KOPT-K1 (cell line): ENCODE data around the gene PGPEP1.
"Not testable (repeated sequence)": the region's sequence is repeated elsewhere in the genome, so short reads cannot be mapped to it uniquely, and the experiment has no call there.

Experiments
- H3K27ac ChIP-seq: fragments of 200-600 bp; sonication (generic); 2 replicates; pipeline ENCODE4 v1.5.1; 2016; ENCODE audit warnings: antibody characterized with exemption, mild to moderate bottlenecking, low read depth, low read length; ENCODE audit not compliant: poor library complexity, severe bottlenecking
- H3K36me3 ChIP-seq: fragments of 200-600 bp; sonication (generic); 2 replicates; pipeline ENCODE4 v1.5.1; 2017; ENCODE audit warnings: antibody characterized with exemption, mild to moderate bottlenecking, low read length, moderate library complexity; ENCODE audit not compliant: insufficient read depth
- H3K9me3 ChIP-seq: fragments of 200-600 bp; sonication (generic); 2 replicates; pipeline ENCODE4 v1.5.1; 2017; ENCODE audit warnings: antibody characterized with exemption, low read length, mild to moderate bottlenecking; ENCODE audit not compliant: insufficient read depth, poor library complexity, severe bottlenecking

PGPEP1 gene

DNA sequence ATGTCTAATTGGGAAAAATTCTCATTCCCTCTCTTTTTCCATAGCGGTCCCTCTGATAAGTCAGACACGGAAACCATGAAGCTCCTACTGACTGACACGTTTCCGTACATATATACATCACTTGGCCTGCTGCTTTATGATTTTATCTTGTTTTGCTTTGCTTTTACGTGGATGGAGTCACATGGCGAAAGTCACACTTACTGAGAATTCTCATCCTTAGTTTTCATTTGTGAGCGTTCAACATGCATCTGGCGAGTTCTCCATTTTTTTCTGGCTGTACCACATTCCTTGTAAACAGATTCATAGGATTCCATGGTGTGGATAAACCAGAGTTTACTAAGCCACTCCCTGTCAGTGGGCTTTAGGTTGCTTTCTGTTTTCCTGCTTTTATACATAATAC is 21.2 kb downstream of the PGPEP1 start:
- Histone ChIP-seq H3K9me3 (no peaks in the 10 kb centered on the region), H3K27ac (no peak overlapping the region), H3K36me3 (peaks cover 51% of the 10 kb centered on the region; the same call in 1 of the 2 replicates)

DNA sequence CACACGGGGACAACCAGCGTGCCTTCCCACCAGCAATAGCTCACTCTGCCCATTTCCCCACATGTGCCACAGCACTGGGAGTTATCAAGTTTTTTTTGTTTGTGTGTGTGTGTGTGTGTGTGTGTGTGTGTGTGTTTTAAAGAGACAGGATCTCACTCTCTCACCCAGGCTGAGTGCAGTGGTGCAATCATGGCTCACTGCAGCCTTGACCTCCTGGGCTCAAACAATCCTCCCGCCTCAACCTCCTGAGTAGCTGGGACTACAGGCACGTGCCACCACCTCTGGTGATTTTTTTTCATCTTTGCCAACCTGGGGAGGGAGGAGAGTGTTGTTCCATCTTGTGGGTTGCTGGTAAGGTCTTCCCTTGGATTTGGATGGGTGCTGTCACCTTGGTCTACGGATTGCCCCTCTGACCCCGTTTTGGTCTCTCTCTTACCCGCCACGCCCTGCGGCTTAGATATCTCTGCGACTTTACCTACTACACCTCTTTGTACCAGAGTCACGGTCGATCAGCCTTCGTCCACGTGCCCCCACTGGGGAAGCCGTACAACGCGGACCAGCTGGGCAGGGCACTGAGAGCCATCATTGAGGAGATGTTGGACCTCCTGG is 22.6 kb downstream of the PGPEP1 start:
- peaks cover 38% of the 10 kb centered on the region; the same call in 1 of the 2 replicates for H3K36me3 ChIP-seq
- H3K9me3 ChIP-seq, result no peaks in the 10 kb centered on the region
- no peak overlapping the region for H3K27ac ChIP-seq

DNA sequence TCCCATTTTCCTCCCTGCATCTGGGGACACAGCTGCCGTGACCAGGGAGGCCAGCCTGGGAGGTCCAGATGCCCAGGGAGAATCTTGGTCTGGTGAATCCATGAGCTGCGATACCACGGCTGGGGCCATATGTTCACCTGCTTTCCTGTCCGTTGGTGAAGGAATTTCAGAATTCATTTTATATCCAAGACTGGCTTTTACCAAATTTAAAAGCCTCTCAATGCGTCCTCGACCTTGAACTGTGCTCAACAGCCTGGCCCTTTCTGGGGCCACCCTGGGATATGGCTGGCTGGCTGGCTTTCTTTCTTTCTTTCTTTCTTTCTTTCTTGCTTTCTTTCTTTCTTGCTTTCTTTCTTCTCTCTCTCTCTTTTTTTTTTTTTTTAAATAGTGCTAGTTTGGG is 23.4 kb downstream of the PGPEP1 start:
- Histone ChIP-seq H3K9me3 (no peaks in the 10 kb centered on the region), H3K27ac (no peak overlapping the region), H3K36me3 (peaks cover 34% of the 10 kb centered on the region; the same call in 1 of the 2 replicates)

DNA sequence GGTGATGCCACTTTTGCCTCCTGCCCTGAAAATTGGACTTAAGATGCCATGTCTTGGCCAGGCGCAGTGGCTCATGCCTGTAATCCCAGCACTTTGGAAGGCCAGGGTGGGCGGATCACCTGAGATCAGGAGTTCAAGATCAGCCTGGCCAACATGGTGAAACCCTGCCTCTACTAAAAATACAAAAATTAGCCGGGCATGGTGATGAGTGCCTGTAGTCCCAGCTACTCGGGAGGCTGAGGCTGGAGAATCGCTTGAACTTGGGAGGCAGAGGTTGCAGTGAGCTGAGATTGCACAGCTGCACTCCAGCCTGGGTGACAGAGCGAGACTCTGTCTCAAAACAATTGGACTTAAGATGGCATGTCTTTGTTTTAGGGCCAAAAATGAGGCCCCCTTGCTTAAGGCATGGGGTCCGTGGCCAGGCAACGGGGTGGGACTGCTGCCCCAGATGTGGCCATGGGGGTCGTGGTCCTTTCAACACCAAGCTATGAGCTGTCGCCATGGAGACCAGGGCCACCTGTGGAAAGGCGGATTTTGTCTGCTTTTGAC is 24.0 kb downstream of the PGPEP1 start:
- not testable (repeated sequence) for H3K27ac ChIP-seq
- H3K36me3 ChIP-seq, result peaks cover 29% of the 10 kb centered on the region; the same call in 1 of the 2 replicates

DNA sequence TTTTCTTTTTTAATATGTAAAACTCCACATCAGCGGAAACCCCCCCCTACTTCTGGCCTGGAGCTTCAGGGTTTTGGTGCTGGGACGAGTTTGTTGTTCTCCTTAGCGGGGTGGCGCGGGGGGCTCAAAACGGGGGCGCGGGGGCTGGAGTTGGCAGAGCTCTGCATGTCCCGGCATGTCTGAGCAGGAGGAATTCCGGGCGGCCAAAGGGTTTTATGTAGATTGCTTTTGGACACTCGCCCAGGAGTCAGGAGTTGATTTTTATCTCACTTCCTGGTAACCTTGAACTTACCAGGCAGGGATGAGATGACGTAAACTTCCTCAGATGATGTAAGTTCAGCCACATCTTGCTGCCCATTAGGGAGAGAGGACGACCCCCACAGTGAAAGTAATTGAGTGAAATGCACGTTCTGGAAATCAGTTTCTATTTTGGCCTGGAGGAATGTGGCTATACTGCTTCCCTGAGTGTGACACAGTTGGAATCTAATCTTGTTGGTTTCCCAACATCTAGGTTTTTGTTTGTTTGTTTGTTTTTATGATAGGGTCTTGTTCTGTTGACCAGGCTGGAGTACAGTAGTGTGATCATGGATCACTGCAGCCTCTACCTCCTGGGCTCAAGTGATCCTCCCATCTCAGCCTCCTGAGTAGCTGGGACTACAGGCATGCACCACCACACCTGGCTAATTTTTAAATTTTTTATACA is 24.6 kb downstream of the PGPEP1 start:
- no peaks in the 10 kb centered on the region for H3K9me3 ChIP-seq
- H3K27ac ChIP-seq, result no peak overlapping the region
- H3K36me3 ChIP-seq, result peaks cover 22% of the 10 kb centered on the region; the same call in 1 of the 2 replicates

More for the DNA sequence above, 24.0 kb downstream of the PGPEP1 start:
- H3K9me3 ChIP-seq, result not testable (repeated sequence)

DNA sequence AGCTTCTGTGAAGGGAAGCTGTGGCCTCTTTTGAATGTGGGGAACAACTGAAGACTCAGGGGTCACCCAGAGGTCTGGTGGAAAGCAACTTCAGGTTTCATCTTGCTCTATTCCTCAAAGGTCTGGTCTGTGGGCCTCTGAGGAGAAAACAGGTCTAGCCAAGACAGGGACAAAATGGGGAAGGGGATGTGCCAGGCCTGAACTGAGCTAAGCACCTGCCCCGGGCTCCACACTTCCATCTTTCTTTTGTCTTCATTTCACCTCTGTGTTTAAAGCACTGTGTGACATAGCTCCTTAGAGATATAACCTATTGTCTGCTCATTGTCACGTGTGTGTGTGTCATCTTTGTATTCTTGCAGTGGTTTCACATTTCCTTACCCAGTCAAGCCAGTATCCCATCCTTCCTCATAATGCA is 25.6 kb downstream of the PGPEP1 start:
- H3K9me3 ChIP-seq, result no peaks in the 10 kb centered on the region
- no peak overlapping the region for H3K27ac ChIP-seq
- H3K36me3 ChIP-seq, result peaks cover 21% of the 10 kb centered on the region; the same call in 1 of the 2 replicates

DNA sequence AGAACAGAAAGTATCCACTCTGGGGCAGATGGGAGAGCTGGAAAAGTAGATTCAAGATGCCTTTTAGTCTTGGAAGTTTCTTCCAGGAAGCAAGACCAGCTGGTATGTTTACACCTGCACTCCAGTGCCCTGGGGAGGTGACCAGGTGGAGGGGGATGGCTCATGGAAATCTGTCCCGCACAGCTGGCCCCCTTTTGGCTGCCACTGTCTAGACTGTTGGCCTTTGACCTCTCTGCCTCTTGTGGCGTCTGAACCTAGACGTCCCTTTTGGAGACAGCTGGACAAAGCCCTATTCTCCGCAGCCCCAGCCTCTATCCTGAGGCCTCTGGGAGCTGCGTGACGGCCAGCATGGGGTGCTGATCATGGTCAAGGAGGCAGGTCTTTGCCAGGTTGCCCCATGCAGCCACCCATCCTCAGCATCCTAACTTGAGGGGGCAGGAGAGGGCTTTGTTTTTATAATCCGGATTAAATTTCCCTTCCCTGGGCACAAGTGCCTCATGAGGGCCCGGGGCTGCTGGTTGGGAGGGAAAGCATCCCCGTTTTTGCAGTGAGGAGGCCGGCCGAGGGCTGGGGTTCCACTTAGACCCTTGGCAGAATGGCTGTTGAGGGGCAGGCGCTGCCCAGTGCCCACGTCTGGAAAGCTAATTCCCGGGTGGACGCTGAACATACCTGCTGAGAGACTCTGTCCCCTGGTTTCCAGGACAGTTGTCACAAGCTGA is 28.3 kb downstream of the PGPEP1 start:
- Histone ChIP-seq H3K9me3 (no peaks in the 10 kb centered on the region), H3K27ac (no peak overlapping the region), H3K36me3 (peaks cover 9% of the 10 kb centered on the region; the same call in 1 of the 2 replicates)

DNA sequence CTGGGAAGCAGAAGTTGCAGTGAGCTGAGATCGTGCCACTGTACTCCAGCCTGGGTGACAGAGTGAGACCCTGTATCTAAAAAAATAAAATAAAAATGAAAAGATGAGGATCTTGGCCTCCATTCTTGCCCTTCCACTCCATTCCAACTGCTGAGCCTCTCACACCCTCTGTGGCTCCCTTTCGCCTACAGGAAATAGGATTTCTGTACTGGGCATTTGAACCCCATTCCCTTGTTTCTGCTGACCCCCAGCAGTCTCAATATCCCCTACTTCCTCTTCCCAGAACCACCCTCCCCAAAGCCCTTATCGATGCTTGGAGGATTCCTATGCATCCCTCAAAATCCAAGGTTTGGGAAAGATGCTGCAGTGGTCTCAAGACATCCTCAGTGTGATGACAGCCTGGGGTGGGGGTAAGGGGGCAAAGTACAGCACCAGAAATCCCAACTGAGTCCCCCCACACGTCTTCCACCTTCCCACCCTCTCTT is 33.1 kb downstream of the PGPEP1 start:
- Histone ChIP-seq H3K9me3 (no peaks in the 10 kb centered on the region), H3K36me3 (no peaks in the 10 kb centered on the region), H3K27ac (peak overlapping the region; percentile 10)

DNA sequence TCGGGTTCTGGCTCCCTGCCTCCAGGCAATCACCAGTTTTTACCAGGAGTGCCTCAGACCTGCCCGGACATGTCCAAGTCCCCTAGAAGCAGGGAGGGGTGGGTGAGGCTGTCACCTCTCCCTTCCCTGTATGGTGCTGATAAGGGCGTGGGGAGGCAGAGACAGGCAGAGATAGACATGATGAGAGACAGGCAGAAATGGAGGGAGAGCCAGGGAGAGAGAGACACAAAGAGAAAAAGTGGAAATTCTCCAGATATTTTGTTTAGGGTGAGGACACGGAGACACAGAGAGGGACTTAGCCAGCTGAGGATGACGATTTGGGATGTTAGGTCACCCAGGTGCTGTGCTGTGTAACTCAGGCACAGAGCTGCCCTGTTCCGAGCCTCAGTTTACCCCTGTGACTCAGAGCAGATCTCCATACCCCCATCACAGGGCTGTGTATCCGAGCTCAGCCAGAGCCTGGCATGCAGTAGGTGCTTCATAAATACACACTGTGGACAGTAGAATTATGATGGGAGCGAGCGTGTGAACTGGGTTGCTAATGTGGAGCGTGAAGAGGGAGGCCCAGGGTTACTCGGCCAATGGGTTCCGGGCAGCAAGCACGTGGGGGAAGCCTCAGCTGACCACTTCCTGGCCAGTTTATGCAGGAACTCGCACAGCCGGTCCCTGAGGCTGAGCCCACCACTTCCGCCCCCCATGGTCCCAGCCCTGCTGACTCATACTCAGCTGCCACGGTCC is 33.7 kb downstream of the PGPEP1 start:
- Histone ChIP-seq H3K9me3 (no peaks in the 10 kb centered on the region), H3K27ac (peak overlapping the region; percentile 10), H3K36me3 (no peaks in the 10 kb centered on the region)

DNA sequence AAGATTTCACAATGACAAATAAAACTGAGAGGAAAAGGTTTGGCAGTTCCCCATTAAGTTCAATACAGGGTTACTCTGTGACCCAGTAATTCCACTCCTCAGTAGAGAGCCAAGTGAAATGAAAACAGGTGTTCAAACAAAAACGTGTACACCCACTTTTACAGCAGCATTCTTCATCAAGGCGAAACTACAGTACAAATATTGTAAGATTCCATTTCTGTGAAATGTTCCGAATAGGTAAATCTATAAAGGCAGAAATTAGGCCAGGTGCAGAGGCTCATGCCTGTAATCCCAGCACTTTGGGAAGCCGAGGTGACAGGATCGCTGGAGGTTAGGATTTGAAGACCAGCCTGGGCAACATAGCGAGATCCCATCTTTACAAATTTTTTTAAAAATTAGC is 36.6 kb downstream of the PGPEP1 start:
- H3K27ac ChIP-seq, result no peak overlapping the region

DNA sequence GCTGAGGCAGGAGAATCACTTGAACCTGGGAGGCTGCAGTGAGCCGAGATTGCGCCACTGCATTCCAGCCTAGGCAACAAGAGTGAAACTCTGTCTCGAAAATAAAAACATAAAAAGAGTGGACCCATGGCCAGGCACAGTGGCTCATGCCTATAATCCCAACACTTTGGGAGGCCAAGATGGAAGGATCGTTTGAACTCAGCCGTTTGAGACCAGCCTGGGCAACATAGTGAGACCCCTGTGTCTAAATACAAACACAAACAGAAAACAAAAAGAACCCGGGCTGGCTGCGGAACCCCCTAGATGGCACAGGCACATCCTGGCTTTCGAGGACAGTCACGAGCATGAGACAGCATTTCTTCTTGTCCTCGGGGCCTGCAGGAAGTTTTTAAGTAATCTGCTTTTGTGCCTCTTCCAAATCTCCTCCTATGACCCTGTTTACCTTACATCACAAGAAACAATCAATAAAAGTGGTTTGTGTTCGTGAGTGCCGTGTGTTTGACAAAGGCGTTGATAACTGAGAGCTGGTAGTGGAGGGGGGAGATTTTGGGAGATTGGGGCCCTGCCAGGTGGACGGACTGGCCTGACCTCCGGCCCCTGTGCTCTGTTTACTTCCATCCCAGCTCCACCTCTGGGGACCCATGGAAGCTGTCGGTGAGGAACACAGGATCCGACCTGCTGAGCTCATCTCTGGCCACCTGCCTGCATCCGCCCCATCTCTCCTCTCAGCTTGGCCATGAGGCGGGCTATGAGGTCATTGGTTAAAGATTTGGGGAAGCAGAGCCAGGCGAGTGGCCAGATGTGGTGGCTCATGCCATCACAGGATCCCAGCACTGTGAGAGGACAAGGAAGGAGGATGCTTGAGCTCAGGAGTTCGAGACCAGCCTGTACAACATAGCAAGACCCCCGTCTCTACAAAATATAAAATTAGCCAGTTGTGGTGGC is 39.7 kb downstream of the PGPEP1 start:
- no peaks in the 10 kb centered on the region for H3K36me3 ChIP-seq
- H3K9me3 ChIP-seq, result no peaks in the 10 kb centered on the region
- no peak overlapping the region for H3K27ac ChIP-seq

More for the DNA sequence above, 36.6 kb downstream of the PGPEP1 start:
- H3K36me3 ChIP-seq, result no peaks in the 10 kb centered on the region
- H3K9me3 ChIP-seq, result no peaks in the 10 kb centered on the region

DNA sequence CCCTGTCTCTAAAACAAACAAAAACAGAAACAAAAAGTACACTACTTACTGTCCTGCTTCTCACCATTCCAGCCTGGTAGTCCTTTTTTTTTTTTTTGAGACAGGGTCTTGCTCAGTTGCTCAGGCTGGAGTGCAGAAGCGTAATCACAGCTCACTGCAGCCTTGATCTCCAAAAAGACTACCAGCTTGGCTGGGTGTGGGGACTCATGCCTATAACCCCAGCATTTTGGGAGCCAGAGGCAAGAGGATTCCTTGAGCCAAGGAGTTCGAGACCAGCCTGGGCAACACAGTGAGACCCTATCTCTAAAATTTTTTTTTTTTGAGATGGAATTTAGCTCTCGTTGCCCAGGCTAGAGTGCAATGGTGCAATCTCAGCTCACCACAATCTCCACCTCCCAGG is 40.4 kb downstream of the PGPEP1 start:
- Histone ChIP-seq H3K9me3 (no peaks in the 10 kb centered on the region), H3K36me3 (no peaks in the 10 kb centered on the region), H3K27ac (no peak overlapping the region)

DNA sequence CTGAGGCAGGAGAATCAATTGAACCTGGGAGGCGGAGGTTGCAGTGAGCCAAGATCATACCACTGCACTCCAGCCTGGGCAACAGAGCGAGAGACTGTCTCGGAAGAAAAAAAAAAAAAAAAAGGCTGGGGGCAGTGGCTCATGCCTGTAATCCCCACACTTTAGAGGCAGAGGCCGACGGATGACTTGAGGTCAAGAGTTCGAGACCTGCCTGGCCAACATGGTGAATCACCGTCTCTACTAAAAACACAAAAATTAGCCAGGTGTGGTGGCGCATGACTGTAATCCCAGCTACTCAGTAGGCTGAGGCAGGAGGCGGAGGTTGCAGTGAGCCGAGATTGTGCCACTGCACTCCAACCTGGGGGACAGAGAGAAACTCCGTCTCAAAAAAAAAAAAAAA is 43.2 kb downstream of the PGPEP1 start:
- not testable (repeated sequence) for H3K36me3 ChIP-seq, H3K27ac ChIP-seq

DNA sequence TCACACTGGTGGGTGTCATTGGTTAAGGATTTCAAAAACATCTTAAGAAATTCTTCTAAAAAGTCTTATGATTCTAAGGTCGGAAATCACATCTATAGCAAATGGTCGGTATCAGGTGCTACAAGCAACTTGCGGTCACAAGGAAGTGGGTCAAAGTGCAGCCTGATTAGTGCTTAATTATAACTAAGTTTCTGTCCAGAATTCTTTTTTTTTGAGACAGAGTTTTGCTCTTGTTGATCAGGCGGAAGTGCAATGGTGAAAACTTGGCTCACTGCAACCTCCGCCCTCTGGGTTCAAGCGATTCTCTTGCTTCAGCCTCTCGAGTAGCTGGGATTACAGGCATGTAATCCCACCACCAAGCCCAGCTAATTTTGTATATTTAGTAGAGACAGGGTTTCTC is 44.4 kb downstream of the PGPEP1 start:
- H3K36me3 ChIP-seq, result no peaks in the 10 kb centered on the region
- H3K27ac ChIP-seq, result no peak overlapping the region
- H3K9me3 ChIP-seq, result no peaks in the 10 kb centered on the region

More for the DNA sequence above, 43.2 kb downstream of the PGPEP1 start:
- H3K9me3 ChIP-seq, result not testable (repeated sequence)
